NCI-H2029 treated with DMSO at 0.1 percent for 48 hours (cell line): Measurements from ENCODE around the gene PEAK3.

Experiments
- DNase-seq: peaks from one replicate; lab custom pipeline; 2025; lab: John Stamatoyannopoulos, UW

Gene PEAK3

DNA sequence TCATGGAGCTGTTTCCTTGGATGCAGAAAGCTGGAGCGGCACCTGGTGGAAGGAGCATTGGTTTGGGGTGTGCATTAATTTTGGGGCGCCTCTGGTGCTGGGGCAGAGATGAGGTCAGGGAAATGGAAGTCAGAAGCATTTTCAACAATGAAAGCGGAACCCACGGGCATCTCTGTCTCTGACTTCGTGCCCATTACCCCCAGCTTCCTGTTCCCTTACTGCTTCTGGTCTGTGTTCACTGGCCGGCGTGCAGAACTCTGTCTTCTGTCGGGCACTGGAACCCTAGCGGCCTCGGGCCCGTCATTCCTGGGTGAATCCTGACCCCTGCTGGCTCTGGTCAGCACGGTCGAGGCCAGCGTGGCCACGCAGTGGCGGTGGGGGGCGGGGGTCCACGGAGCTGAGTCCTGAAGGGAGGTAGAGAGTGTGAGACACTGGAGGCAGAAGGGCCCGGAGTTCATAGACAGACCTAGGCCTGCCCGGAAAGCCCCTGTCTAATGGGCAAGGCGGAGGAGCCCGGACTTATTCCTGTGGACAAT lies 33.9 kb upstream of the PEAK3 start:
- no peak for DNase-seq

DNA sequence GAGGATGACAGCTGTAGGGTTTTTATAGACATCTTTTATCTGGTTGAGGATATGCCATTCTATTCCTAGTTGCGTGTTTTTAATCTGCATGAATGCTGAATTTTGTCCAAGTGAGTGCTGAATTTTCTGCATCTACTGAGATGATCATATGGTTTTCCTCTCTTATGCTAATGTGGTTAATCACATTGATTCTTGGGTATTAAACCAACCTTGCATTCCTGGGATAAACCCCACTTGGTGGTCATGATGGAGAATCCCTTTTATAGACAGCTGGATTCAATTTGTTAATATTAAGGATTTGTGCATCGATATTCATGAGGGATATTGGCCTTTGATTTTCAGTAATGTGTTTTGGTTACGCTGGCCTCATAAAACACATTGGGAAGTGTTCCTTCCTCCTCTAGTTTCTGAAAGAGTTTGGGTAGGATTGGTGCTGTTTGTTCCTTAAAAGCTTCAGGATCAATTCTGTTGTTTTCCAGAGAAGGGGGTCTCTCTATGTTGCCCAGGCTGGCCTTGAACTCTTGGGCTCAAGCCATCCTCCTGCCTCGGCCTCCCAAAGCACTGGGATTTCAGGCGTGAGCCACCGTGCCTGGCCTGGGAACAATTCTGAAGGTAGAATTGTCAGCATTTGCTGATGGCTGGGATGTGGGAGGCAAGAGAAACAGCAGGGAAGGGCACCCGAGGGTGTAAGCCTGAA lies 33.3 kb upstream of the PEAK3 start:
- DNase-seq = no peak

DNA sequence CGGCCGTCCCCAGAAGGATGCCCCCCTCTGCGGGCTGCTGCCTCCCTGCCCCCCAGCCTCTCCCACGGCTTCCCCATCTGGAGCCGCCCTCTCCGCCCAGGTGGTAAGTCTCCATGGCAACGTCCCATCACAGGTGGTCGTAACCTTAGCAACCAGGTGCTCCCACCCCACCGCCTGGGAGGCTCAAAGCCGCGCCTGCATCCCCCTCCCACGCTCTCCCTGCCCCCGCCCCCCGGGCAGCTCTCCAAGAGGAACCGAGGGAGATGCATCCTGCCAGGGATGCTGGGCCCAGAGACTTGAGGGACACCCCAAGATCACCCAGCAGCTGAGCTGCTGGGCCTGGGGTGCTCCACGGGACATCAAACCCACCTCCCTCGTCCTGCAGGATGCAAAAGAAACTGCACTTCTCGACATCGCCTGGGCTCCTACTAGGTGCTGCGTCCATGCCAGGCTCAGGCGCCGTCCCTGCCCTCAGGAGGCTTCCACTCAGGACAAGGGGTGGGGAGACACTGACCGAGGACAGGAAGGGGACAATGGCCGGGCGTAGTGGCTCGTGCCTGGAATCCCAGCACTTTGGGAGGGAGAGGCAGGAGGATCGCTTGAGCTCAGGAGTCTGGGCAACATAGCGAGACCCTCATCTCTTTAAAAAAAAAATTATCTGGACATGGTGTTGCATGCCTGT lies 31.0 kb upstream of the PEAK3 start:
- DNase-seq = no peak

DNA sequence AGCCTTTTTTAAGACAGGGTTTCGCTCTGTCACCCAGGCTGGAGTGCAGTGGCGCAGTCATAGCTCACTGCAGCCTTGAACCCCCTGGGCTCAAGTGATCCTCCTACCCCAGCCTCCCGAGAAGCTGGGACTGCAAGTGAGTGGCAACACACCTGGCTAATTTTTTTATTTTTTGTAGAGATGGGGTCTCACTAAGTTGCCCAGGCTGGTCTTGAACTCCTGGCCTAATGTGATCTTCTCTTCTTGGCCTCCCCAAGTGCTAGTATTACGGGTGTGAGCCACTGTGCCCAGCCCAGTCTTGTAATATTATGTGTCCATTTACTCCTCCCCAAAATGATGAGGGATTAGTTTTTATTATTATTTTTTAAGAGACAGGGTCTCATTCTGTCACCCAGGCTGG lies 29.1 kb upstream of the PEAK3 start:
- DNase-seq = no peak

DNA sequence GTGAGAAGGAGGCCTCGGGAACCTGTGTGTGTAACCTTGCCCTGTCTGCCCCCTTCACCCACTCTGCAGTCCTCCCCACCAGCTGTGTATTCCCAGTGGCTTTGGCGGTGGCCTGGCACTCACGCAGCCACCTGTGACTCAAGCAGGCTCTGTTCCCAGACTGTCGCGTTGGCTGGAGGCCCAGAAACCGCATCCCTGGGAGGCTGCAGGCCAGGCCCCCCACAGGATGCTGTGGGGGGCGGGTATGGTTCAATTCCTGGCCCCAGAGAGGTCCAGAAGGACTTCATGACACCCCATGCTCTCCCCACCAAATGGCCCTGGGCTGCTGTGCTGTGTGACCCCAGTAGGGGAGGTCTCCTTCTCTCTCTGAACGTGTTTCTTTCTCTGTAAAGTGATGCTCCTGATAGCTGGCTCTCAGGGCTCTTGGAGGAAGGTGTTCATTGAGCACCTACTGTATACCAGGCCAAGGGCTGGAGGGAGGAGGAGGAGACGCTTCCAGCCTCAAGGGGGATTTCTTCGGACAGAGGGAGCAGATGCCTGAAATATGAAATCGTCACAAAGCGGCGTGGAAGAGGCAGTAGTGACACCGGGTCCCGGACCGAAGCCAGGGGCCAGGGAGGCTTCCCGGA lies 27.9 kb upstream of the PEAK3 start:
- DNase-seq = peak; percentile 42

DNA sequence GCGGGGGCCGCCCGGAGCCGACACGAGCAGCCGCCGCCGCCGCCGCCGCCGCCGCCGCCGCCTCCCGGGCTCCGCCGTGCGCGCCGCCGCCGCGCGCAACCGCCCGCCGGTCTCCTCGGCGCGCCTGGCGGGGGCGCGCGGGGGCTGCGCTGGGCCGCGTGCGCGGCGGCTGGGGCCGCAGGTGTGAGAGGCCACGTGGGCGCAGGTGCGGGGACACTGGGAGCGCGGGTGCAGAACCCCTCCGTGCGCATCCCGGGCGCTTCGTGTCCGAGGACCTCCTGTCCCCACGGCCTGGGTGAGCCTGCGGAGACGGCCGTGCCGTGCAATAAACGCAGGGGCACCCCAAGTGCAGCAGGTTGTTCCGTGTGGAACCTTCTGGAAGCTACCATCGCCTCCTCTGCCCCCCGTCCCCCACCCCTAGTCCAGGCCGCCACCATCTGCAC lies 26.2 kb upstream of the PEAK3 start, which contains the start of gene LINGO3:
TSS of gene LINGO3 (minus strand) at position 41 of the 443 bp plus-strand sequence. CDS start 16,378 bp downstream, outside the sequence.
- DNase-seq = no peak

DNA sequence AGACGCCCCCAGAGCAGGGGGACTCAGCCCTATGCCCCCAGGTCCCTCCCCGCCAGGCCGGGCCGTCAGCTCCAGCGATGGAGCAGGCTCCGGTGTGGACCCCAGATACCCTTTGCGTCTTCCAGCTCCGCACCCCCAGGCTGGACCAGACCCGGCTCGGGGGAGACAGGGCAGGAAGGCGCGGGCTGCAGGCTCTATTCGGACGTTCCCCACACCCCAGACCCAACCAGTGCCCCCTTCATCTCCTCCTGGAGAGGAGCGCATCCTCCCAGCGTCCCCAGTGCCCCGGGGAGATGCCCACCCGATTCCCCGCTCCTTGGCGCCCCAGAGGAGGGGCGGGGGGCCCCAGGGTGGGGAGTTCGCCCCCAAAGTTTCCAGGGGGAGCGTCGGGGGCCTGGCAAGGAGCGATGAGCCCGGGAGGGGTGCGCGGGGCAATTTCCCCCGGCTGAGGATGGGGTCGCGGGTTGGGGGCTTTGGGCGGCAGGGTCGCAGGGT lies 25.6 kb upstream of the PEAK3 start:
- DNase-seq = no peak

DNA sequence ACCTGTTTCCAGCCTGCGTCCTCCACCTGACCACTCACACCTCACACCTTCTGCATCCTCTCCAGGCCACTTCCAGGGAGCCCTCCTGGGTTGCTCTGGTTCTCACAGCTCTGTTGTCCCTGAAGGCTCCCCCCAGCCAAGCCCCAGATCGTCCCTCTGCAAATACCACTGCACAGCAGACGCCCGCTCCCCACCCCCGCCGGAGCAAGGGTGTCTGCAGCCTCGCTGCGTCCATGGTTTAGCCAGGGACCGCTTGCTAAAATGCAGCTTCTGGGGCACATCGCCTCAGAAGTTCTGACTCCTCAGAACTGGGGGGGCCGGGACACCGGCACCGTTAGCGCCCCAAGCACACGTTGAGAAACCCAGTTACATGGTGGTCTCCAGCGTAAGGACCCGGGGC lies 25.0 kb upstream of the PEAK3 start:
- no peak for DNase-seq

DNA sequence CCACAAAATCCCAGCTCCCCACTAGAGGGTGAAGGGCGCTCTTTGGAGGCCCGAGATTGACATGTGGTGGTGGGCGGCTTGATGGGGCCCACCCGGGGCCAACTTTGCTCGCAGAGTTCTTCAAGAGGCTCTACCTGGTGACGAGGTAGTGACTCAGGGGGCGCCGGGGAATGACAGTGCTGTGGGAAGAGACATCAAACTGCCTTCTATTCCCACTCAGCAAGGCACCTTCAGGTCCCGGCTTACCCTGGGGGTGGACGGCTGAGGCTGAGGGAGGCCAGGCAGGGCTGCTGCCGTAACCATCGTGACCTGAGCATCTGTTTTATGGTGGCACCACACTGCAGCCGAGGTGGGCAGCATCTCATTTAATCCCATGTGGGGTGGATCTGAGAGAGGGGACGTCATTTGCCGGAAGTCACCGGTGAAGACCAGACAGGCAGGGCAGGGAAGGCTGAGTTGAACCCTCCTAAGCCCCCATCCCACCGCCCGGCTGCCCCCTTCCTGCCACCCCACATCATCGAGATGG lies 24.4 kb upstream of the PEAK3 start:
- no peak for DNase-seq

DNA sequence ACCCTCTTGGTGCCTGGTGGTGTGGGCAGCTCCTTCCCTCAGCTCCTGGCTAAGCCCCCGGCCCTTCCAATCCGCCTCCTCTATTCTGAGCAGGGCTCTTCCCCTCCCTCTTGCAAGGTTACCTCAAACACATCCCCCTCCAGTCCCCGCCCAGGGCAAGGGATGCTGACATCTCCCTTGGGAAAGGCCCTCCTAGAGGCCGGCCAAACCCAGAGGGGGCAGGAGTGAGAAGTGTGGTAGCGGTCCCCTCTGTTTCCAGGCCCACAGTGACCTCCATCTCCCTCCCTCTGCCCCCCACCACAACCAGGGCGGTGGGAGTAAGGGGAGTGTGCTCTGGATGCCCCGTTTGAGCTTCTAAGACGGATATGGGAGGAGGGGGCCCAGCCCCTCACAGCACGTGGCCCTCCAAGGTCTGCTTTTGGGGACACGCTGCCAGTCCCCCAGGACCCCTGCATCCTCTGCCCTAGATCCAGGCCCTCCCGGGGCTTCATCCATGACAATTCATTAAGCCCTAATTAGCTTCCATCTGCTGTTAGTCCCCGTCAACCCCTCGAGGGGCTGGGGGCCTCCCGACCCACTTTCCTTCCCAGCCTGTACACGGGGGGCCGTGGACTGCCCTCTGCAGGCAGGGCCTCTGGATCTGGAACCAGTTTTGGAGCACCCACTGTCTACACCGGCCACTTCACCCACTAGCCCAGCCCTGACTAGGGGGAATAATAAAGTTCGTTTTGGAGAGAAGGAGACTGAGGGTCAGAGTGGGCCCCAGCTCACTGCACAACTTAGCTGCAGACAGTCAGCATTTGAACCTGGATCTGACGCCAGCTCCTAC lies 23.7 kb upstream of the PEAK3 start:
- DNase-seq = no peak

DNA sequence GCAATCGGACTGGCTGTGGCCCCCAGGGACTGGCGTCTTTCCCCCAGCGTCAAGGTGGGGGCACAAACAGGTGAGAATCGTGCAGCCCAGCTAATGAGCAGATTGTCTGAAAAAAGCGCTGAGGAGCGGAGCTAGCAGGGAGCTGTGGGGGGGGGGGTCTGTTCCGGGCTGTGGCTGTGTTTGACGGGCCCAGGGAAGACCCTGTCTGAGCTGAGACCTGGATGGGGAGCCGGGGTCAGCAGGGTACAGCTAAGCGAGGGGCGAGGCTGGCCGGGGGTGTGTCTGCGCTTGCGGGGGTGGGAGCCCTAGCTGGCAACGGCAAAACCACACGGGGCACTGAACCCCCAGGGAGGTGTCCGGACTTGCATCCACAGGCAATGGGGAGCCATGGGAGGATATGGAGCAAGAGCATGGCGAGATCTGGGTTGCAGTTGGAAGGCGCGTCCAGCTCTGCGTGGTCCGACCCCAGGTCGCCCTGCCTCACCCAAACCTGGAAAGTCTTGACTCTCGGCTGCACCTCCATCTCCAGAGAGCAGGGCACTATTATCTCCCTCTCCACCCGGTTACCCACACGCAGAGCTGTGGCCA lies 21.3 kb upstream of the PEAK3 start:
- DNase-seq = no peak

DNA sequence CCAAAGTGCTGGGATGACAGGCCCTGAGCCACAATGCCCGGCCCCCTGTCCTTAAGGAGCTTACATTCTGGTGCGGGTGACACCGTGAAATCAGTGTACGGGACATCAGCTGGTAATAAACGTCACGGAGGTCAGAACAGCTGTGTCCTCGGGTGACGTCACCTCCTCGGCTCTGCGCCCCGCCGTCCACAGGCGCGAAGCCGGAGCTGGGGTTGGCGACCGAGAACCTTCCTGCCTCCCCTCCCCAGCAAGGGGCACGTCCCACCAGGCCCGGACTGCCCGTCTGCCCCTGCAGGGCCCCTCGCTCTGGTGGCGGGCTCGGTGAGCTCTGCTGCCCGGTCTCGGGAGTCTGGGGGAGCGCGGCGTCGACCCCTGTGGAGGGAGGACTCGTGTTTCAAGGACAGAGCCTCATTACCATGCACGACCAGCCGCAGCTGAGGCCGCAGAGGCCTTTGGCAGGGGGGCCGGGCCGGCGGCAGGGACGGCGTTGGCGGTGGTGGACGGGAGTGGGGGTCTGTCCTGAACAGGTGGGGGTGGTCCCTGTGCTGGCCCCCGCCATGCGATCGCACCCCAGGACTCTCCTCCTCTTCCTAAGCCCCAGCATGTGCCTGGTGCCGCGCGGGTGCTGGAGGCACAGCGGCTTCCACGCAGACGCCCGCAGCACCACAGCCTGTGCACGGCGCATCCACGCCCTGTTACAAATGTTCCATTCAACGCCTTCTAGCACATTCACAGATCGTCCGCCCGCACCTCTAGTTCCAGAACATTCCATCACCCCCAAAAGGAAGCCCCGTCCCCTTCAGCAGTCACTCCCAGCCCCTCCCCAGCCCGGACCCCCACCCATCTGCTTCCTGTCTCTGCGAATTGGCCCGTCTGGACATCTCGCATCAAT lies 20.6 kb upstream of the PEAK3 start:
- DNase-seq = no peak

DNA sequence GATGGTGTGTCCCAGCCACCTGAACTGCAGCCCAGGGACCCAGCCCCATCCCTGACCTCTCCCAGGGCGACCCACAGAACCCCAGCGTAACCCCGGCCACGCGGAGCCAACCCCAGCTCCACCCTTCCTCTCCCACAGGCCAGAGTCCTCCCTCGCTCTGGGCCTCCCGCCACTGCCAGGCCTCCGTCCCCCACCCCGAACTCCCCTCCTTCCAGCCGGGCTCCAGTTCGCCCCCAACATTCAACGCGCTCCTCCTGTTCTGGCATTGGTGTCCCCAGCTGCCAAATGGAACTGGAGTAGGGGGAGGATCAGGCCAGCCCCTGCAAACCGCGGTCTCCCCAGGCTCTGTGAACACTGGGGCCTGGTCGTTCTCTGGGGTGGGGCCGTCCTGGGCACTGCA lies 18.6 kb upstream of the PEAK3 start:
- no peak for DNase-seq

DNA sequence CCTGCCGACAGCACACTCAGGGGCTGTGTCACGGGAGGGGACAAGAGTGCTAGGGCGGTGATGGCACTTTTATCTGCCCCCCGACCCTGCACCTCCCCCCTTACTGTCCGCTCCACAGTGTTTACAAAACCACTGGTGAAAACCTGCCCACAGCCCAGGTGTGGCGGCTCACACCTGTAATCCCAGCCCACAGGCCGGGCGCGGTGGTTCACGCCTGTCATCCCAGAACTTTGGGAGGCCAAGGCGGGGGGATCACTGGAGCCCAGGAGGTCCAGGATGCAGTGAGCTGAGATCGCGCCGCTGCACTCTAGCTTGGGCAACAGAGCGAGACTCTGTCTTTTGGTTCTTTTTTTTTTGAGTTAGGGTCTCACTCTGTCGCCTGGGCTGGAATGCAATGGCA lies 14.2 kb upstream of the PEAK3 start:
- DNase-seq = no peak

DNA sequence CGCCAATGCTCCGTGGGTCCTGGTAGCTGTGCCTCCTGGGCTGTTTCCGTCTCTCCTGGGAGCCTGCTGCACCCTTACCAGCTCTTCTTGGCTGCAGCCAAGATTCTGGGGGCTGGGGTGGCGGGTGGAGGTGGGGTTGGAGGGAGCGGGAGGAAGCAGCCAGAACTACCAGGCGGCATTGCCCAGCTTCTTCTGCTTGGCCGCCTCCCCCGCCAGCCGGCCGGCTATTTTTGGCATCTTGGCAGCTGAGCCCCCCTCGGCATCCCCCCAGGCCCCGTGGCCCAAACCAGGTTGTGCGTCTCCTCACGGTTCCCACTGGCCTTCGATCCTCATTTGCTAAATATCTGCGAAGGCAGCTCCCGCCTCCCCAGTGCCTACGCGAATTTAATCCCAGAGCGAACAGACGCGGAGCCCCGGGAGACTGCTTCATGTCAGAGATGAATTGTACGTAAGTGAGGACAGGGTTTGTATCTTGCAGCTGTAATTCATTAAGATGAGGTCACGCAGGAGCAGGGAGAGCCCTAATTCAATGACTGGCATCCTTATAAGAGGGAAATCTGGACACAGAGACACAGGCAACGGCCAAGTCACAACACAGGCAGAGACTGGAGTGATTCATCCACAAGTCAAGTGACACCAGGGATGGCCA lies 12.8 kb upstream of the PEAK3 start:
- DNase-seq = no peak

DNA sequence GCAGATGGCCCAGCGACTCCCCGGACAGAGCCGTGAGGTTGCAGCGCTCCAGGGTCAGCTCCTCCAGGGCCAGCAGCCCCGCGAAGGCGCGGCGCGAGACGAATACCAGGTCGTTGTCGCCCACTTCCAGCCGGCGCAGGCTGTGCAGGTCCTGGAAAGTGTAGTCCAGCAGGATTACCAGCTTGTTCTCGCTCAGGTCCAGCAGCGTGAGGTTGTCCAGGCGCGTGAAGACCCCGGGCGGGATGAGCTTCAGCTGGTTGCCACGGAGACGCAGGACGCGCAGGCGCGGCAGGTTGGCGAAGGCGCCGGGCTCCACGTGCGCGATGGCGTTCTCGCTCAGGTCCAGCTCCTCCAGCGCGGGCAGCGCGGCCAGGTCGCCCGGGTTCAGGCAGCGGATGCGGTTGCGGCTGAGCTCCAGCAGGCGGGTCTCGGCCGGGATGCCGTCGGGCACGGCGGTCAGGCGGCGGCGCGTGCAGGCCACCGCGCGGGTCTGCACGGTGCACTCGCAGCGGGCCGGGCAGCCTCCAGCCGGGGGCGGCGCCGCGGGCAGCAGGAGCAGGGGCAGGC lies 9.3 kb upstream of the PEAK3 start:
- DNase-seq = no peak

DNA sequence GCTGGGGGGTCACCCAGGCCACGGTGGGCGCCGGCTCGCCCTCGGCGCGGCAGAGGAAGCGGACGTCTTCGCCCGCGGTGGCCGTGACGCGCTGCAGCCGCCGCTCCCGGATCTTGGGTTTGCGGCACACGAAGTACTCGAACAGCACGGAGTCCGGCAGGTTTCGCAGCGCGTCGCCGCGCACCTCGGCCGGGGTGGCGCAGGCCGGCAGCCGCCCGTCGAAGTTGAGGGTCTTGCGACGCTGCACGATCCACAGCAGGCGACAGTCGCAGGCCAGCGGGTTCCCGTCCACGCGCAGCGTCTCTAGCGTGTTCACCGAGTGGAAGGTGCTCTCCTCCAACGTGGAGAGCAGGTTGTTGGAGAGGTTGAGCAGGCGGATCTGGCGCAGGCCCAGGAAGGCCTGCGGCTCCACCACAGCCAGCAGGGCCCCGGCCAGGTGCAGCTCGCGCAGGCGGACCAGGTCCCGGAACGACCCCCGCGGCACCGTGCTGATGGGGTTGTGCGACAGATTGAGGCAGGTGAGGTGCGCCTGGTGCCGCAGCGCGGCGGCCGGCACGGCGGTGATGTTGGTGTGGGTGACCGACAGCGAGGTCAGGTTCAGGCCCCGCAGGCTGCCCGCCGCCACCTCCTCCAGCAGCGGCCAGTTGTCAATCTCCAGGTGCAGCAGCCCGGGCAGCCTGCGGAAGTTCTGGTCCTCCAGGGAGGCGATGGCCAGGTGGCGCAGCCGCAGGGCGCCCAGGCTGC lies 8.6 kb upstream of the PEAK3 start:
- no peak for DNase-seq

DNA sequence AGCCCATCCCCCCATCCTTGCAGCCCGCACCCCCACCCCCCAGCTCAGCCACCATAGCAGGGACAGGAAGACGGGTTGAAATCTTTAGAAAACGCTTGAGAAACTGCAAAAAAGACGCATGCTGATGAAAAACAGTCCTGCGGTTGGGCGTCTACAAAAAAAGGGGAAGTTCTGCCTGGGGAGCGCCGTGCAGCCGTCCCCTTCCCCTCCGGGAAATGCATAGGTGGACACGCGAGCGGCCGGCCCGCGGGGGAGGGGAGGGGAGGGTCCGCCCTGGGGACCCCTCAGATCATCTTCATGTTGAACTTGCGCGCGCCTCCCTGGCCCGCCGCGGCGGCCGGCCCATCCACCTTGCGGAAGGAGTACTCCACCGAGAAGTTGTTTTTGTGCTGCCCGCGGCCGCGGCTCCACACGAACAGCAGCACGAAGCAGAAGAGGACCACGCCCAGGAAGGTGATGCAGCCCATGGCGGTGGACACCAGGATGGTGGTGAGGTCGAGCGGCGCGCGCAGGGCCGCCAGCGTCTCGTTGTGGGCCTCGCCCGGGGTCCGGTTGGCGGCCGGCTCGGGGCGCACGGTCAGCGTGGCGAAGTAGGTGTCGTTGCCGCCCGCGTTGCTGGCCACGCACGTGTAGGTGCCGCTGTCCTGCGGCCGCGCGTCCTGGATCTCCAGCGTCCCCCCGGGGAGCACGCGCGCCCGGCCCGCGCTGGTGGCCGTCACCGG lies 7.9 kb upstream of the PEAK3 start:
- no peak for DNase-seq
